A673 (cell line): ENCODE data around the gene EIPR1.

Experiments used
- CTCF ChIP-seq: fragments of 300-800, 200-600 bp; sonication (generic); conservative IDR thresholded peaks from 2 replicates; pipeline ENCODE4 v1.5.1; 2017; ENCODE audit warnings: low read depth, mild to moderate bottlenecking, antibody characterized with exemption, low read length, moderate library complexity, mixed read lengths
- EZH2 ChIP-seq: fragments of 200-600 bp; sonication (generic); IDR thresholded peaks from 2 replicates; pipeline ENCODE4 v1.6.1; 2017; ENCODE audit warnings: borderline replicate concordance, low read depth, mild to moderate bottlenecking, mixed read lengths, antibody characterized with exemption, low read length; ENCODE audit not compliant: poor library complexity, severe bottlenecking

- TF ChIP-seq CTCF (no peak), EZH2 (no peak)
Measured at GRCh38 chr2:3280197-3280596, 97.4 kb downstream of the EIPR1 start.
